Transverse colon (tissue), 4 donors: ENCODE results near the gene CCDC91. TPM values are rescaled to one million over a fixed set of nuclear protein-coding genes. Genes with fewer than 3 reads are reported as not detected.
"Not testable (repeated sequence)": the region's sequence is repeated elsewhere in the genome, so short reads cannot be mapped to it uniquely, and the experiment has no call there.

Source experiments
- DNase-seq: peaks from one replicate; pipeline ENCODE4 v3.0.0-alpha.2; 2019
- H3K27ac ChIP-seq, 4 donors: fragments of 200-600 bp; sonication (generic); 2 replicates each; pipeline ENCODE4 v1.5.1; 2016 to 2018; ENCODE audit warnings: inconsistent platforms in 4 of 4
- H3K27me3 ChIP-seq: fragments of 200-600 bp; sonication (generic); 2 replicates; pipeline ENCODE4 v1.5.1; 2017; ENCODE audit warnings: inconsistent platforms
- H3K36me3 ChIP-seq, 4 donors: fragments of 200-600 bp; sonication (generic); 2 replicates each; pipeline ENCODE4 v1.5.1; 2017 to 2019; ENCODE audit warnings: inconsistent platforms in 4 of 4
- H3K4me1 ChIP-seq, 4 donors: fragments of 200-600 bp; sonication (generic); 2 replicates each; pipeline ENCODE4 v1.5.1; 2017 to 2020; ENCODE audit warnings: inconsistent platforms in 4 of 4
- H3K4me3 ChIP-seq, 4 donors: fragments of 200-600 bp; sonication (generic); 1 replicate in 1 of 4; 2 replicates in 3 of 4; pipeline versions ENCODE4 v1.5.1 to v1.6.1; 2017 to 2019; ENCODE audit warnings: inconsistent platforms in 4 of 4
- H3K9me3 ChIP-seq, 2 donors: fragments of 200-600 bp; sonication (generic); 2 replicates each; pipeline ENCODE4 v1.5.1; 2017 to 2019; ENCODE audit warnings: inconsistent platforms in 2 of 2
- EP300 ChIP-seq: sonication (generic); formaldehyde crosslinking; IDR thresholded peaks from one replicate; pipeline ENCODE4 v1.6.1; 2017; ENCODE audit warnings: antibody characterized with exemption, low read depth
- POLR2A ChIP-seq: fragments of 450-650 bp; IDR thresholded peaks from one replicate; pipeline ENCODE4 v1.6.1; 2016; ENCODE audit warnings: antibody characterized with exemption, mild to moderate bottlenecking, moderate library complexity
- POLR2AphosphoS5 ChIP-seq, 3 donors: sonication (generic); formaldehyde crosslinking; IDR thresholded peaks; one replicate each; pipeline ENCODE4 v1.6.1; 2016; ENCODE audit warnings: antibody characterized with exemption in 3 of 3
- WGBS, 2 donors: methylation state at CpG; one replicate each; pipeline ENCODE4 v1.1.5; 2018; ENCODE audit warnings: low coverage in 1 of 2; 5-methylcytosine and 5-hydroxymethylcytosine counted together
- in situ Hi-C, 4 donors: fragments of 200-750 bp; cut with MboI; loops; one replicate each; pipeline versions ENCODE4 v1.15.0 to v1.15.1; 2017; ENCODE audit warnings: low sequenced_read_pairs in 3 of 4, low pct_ligation_motif_present in 1 of 4, low pct_unique_long_range_greater_than_20kb in 1 of 4
- intact Hi-C: fragments of 100-400 bp; cut with DNase I; formaldehyde crosslinking; loops from one replicate; pipeline ENCODE4 v1.15.1; 2023; ENCODE audit warnings: low total_unique reads
- total RNA-seq, 4 donors: library from RNA; depleted of rRNA; stranded (reverse); fragments of >200 nt; gene quantifications; one replicate each; pipeline ENCODE4 v1.1.0, GENCODE V29; 2016
- TF ChIP-seq, protein P1 (sequence below), 5 experiments: fragments of 200-600 bp in 3 of 5; fragments of 450-650 bp in 2 of 5; sonication (generic) in 3 of 5; IDR thresholded peaks; 1 replicate in 2 of 5; 2 replicates in 3 of 5; pipeline ENCODE4 v1.5.1; 2016 to 2017; ENCODE audit warnings: antibody characterized with exemption in 5 of 5, inconsistent platforms in 3 of 5, mild to moderate bottlenecking in 2 of 5, moderate library complexity in 1 of 5

The CCDC91 gene
- total RNA-seq, 4 donors from 2014 or later: 8.4 to 37.8 (median 35.5) TPM

DNA sequence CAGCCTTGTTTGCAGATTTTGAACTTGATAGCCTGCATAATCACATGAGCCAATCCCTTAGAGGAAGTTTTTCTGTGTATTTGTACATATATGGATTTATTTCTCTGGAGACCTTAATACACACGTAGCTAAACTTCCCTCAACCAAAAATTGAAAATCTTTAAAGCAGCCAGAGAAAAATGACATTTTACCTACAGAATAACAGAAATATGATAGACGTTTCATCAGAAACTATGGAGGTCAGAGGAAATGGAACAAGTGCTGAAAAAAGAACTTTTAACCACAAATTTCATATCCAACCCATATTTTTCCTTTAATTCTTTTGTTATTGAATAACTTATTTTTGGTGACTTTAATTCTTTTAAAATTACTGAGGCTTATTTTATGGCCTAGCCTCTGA, 177.7 kb downstream of the CCDC91 start:
- DNase-seq: no peak
- H3K4me3 ChIP-seq: no peak overlapping the region
- intact Hi-C loops (no loop called here), in situ Hi-C loops (no loop called here)
- TF ChIP-seq POLR2AphosphoS5 (IDR thresholded peaks at IDR 0.05) (no peak), EP300 (no peak), POLR2A (no peak)
- TF ChIP-seq, protein P1, sequence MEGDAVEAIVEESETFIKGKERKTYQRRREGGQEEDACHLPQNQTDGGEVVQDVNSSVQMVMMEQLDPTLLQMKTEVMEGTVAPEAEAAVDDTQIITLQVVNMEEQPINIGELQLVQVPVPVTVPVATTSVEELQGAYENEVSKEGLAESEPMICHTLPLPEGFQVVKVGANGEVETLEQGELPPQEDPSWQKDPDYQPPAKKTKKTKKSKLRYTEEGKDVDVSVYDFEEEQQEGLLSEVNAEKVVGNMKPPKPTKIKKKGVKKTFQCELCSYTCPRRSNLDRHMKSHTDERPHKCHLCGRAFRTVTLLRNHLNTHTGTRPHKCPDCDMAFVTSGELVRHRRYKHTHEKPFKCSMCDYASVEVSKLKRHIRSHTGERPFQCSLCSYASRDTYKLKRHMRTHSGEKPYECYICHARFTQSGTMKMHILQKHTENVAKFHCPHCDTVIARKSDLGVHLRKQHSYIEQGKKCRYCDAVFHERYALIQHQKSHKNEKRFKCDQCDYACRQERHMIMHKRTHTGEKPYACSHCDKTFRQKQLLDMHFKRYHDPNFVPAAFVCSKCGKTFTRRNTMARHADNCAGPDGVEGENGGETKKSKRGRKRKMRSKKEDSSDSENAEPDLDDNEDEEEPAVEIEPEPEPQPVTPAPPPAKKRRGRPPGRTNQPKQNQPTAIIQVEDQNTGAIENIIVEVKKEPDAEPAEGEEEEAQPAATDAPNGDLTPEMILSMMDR (IDR thresholded peaks at IDR 0.05): no peak
- WGBS, 2 donors: 90 to 96% methylated on average over 2 of the region's 2 CpGs
- H3K9me3 ChIP-seq: peaks cover 17 to 26% of the 10 kb centered on the region in 2 donors
- H3K27ac ChIP-seq: no peak overlapping the region
- peaks cover 0 to 33% (median 9%) of the 10 kb centered on the region in 4 donors for H3K36me3 ChIP-seq
- no peaks in the 10 kb centered on the region for H3K4me1 ChIP-seq
- no peaks in the 10 kb centered on the region for H3K27me3 ChIP-seq

DNA sequence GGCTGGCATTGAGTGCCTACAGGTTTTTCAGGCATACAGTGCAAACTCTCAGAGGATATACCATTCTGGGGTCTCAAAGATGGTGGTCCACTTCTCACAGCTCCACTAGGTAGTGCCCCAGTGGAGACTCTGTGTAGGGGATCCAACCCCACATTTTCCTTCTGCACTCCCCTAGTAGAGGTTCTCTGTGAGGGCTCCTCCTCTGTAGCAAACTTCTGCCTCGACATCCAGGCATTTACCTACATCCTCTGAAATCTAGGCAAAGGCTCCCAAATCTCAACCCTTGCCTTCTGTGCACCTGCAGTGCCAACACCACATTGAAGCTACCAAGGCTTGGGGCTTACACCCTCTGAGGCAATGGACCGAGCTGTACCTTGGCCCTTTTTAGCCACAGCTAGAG, 179.2 kb downstream of the CCDC91 start:
- peaks cover 0 to 33% (median 9%) of the 10 kb centered on the region in 4 donors for H3K36me3 ChIP-seq
- no peaks in the 10 kb centered on the region for H3K27me3 ChIP-seq
- H3K9me3 ChIP-seq: peaks cover 17 to 26% of the 10 kb centered on the region in 2 donors
- no peak for DNase-seq
- no peak overlapping the region for H3K27ac ChIP-seq
- 94% methylated on average over 2 of the region's 2 CpGs; no CpG with 5 or more reads in 1 of the 2 donors for WGBS, 2 donors
- in situ Hi-C loops: no loop called here
- TF ChIP-seq, protein P1 (IDR thresholded peaks at IDR 0.05): no peak
- TF ChIP-seq POLR2AphosphoS5 (IDR thresholded peaks at IDR 0.05): no peak
- no peak for TF ChIP-seq POLR2A
- TF ChIP-seq EP300: no peak
- H3K4me1 ChIP-seq: no peaks in the 10 kb centered on the region
- intact Hi-C loops: no loop called here
- H3K4me3 ChIP-seq: no peak overlapping the region

DNA sequence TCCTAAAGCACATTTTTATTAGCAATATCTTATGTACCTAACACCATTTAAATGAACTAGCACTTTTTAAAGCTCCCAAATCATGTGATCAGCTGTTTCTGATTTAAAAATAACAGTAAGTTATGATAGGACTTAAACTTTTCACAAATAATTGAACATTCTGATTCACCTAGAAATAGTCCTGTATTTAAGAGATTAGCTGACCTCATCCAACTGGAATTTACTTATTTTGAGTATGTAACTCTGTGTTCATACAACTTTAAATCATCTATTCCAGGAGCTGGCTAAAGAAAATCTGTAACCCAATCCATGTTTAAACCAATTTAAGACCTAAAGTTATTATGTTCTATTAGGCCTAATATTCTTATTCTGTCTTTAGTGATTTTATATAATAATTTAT, 184.3 kb downstream of the CCDC91 start:
- intact Hi-C loops: no loop called here

DNA sequence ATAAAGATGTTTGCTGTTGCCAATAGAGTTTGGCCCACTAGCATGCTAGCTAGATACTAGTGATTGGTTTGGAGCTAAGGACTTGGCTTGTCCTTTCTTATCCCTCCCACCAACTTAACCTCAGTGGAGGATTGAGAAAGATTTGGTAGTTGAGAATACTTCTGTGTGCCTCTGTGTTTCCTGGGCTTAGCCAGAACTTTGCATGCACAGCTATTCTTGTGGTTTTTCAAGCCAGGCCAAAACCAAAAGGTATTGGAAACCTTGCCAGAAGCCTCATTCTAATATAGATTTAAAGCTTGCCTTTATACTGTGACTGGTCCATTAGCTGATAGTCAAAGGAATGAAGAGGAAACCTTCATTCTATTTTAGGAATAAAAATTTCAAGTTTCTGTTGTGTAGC, 188.5 kb downstream of the CCDC91 start:
- no peak for DNase-seq
- in situ Hi-C loops: no loop called here
- Histone ChIP-seq H3K27ac (no peak overlapping the region), H3K36me3 (no peaks in the 10 kb centered on the region), H3K4me3 (no peak overlapping the region), H3K9me3 (no peaks in the 10 kb centered on the region), H3K4me1 (peaks cover 0 to 3% (median 0%) of the 10 kb centered on the region in 4 donors), H3K27me3 (no peaks in the 10 kb centered on the region)
- intact Hi-C loops: no loop called here
- TF ChIP-seq POLR2A: no peak

More for the DNA sequence above, 184.3 kb downstream of the CCDC91 start:
- no peak for DNase-seq
- Histone ChIP-seq H3K36me3 (peaks cover 0 to 17% (median 3%) of the 10 kb centered on the region in 4 donors), H3K27ac (no peak overlapping the region), H3K9me3 (peaks cover 4 to 11% of the 10 kb centered on the region in 2 donors), H3K27me3 (no peaks in the 10 kb centered on the region), H3K4me3 (no peak overlapping the region), H3K4me1 (peaks cover 0 to 3% (median 0%) of the 10 kb centered on the region in 4 donors)
- no peak for TF ChIP-seq POLR2A
- no peak for TF ChIP-seq POLR2AphosphoS5 (IDR thresholded peaks at IDR 0.05)
- no peak for TF ChIP-seq EP300
- TF ChIP-seq, protein P1 (IDR thresholded peaks at IDR 0.05): no peak
- in situ Hi-C loops: no loop called here

DNA sequence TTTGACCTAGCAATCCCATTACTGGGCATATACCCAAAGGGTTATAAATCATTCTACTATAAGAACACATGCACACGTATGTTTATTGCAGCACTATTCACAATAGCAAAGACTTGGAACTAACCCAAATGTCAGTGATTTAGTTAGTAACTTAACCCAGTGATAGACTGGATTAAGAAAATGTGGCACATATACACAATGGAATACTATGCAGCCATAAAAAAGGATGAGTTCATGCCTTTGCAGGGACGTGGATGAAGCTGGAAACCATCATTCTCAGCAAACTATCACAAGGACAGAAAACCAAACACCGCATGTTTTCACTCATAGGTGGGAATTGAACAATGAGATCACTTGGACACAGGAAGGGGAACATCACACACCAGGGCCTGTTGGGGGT, 189.5 kb downstream of the CCDC91 start:
- H3K27ac ChIP-seq, H3K36me3 ChIP-seq, intact Hi-C loops, DNase-seq, H3K4me3 ChIP-seq, H3K4me1 ChIP-seq, in situ Hi-C loops, H3K27me3 ChIP-seq, H3K9me3 ChIP-seq: not testable (repeated sequence)
- WGBS, 2 donors: 78 to 84% methylated on average over 3 of the region's 3 CpGs
